PC-9 (cell line): Measurements from ENCODE around the gene FUBP3. TPM values are rescaled to one million over a fixed set of nuclear protein-coding genes. Genes with fewer than 3 reads are reported as not detected.

Experiments
- BruUV-seq: library from RNA; stranded (reverse); fragments of 400-500 nt; replicated peaks from 2 replicates; lab custom pipeline; 2021; lab: Mats Ljungman, UMichigan
- CTCF ChIA-PET: fragments of 300-600 bp; sonication (Branson Sonifier 250); formaldehyde crosslinking; loops from one replicate; lab custom pipeline; 2022; ENCODE audit warnings: antibody characterized with exemption; lab: Charles Lee
- POLR2A ChIA-PET: fragments of 300-600 bp; sonication (Branson Sonifier 250); formaldehyde crosslinking; loops from one replicate; lab custom pipeline; 2022; ENCODE audit warnings: antibody characterized with exemption; ENCODE audit not compliant: unreplicated experiment; lab: Charles Lee
- DNase-seq, 2 experiments: peaks; one replicate each; pipeline versions ENCODE4 v3.0.0 to v3.0.0-alpha.2; 2015 to 2022; ENCODE audit warnings: mixed read lengths in 1 of 2
- H2AFZ ChIP-seq: fragments of 200-600 bp; sonication (generic); 2 replicates; pipeline ENCODE4 v1.8.1; 2017; ENCODE audit warnings: antibody characterized with exemption
- H3F3A ChIP-seq: fragments of 200-600 bp; sonication (generic); 2 replicates; pipeline ENCODE4 v1.8.1; 2017; ENCODE audit warnings: antibody characterized with exemption, mild to moderate bottlenecking, low read depth; ENCODE audit not compliant: insufficient read depth
- H3K27ac ChIP-seq: fragments of 200-600 bp; sonication (generic); 2 replicates; pipeline ENCODE4 v1.6.1; 2016; ENCODE audit warnings: mixed run types
- H3K27me3 ChIP-seq: fragments of 200-600 bp; sonication (generic); 2 replicates; pipeline ENCODE4 v1.6.1; 2016; ENCODE audit warnings: low read depth, mixed run types; ENCODE audit not compliant: insufficient read depth
- H3K36me3 ChIP-seq: fragments of 200-600 bp; sonication (generic); 2 replicates; pipeline ENCODE4 v1.6.1; 2016; ENCODE audit warnings: low read depth, mixed run types
- H3K4me1 ChIP-seq: fragments of 200-600 bp; sonication (generic); replicated peaks from 2 replicates; pipeline ENCODE4 v1.6.1; 2016; ENCODE audit warnings: mixed run types; ENCODE audit not compliant: insufficient read depth
- H3K4me2 ChIP-seq: fragments of 200-600 bp; sonication (generic); 2 replicates; pipeline ENCODE4 v1.6.1; 2017; ENCODE audit warnings: mixed run types
- H3K4me3 ChIP-seq: fragments of 200-600 bp; sonication (generic); 2 replicates; pipeline ENCODE4 v1.6.1; 2016; ENCODE audit warnings: mixed run types
- H3K79me2 ChIP-seq: fragments of 200-600 bp; sonication (generic); 2 replicates; pipeline ENCODE4 v1.6.1; 2017; ENCODE audit warnings: low read depth, mixed run types
- H3K9me2 ChIP-seq: fragments of 200-600 bp; sonication (generic); 2 replicates; pipeline ENCODE4 v1.8.1; 2017; ENCODE audit warnings: mild to moderate bottlenecking; ENCODE audit not compliant: insufficient read depth
- H3K9me3 ChIP-seq: fragments of 200-600 bp; sonication (generic); 2 replicates; pipeline ENCODE4 v1.8.1; 2016; ENCODE audit warnings: low read depth; ENCODE audit not compliant: insufficient read depth
- H4K20me1 ChIP-seq: fragments of 200-600 bp; sonication (generic); 2 replicates; pipeline ENCODE4 v1.8.1; 2017; ENCODE audit not compliant: insufficient read depth
- CTCF ChIP-seq: fragments of 200-600 bp; sonication (generic); conservative IDR thresholded peaks from 2 replicates; pipeline ENCODE4 v1.6.1; 2017; ENCODE audit warnings: mixed run types, antibody characterized with exemption, mild to moderate bottlenecking, moderate library complexity
- EZH2 ChIP-seq: fragments of 200-600 bp; sonication (generic); IDR thresholded peaks from 2 replicates; pipeline ENCODE4 v1.8.0; 2017; ENCODE audit warnings: antibody characterized with exemption, low read depth
- intact Hi-C: fragments of 100-400 bp; cut with micrococcal nuclease; formaldehyde crosslinking; loops from one replicate; pipeline ENCODE4 v1.10.0; 2022; ENCODE audit not compliant: unreplicated experiment
- total RNA-seq: library from RNA; stranded (reverse); gene quantifications from 2 replicates; pipeline ENCODE4 v1.2.3, GENCODE V29; 2021

Gene FUBP3
- total RNA-seq, 1 experiment from 2014 or later: 75.6 TPM

- Histone ChIP-seq H3K9me2 (no peaks in the 10 kb centered on the region), H4K20me1 (peaks cover 80% of the 10 kb centered on the region), H3K4me1 (no peaks in the 10 kb centered on the region), H3K36me3 (peaks cover 11% of the 10 kb centered on the region; the same call in 1 of the 2 replicates), H2AFZ (no peak overlapping the region), H3K9me3 (no peaks in the 10 kb centered on the region), H3K79me2 (peaks cover 84% of the 10 kb centered on the region), H3K4me2 (no peak overlapping the region), H3K27ac (no peak overlapping the region), H3F3A (no peaks in the 10 kb centered on the region), H3K27me3 (no peaks in the 10 kb centered on the region), H3K4me3 (no peak overlapping the region)
- ChIA-PET CTCF (no interaction called here), POLR2A (no interaction called here)
- no TSS peak for BruUV-seq
- TF ChIP-seq CTCF (no peak), EZH2 (no peak)
- intact Hi-C loops: no loop called here
- no peak for DNase-seq
Measured at GRCh38 chr9:130587921-130588320, 8.5 kb downstream of the FUBP3 start.

- CTCF ChIA-PET: no interaction called here
- POLR2A ChIA-PET: no interaction called here
- H2AFZ ChIP-seq: no peak overlapping the region
Measured at GRCh38 chr9:130588416-130588815, 9.0 kb downstream of the FUBP3 start.

GRCh38 chr9:130589754-130590153 is 10.4 kb downstream of the FUBP3 start:
- Histone ChIP-seq H3K4me2 (no peak overlapping the region), H3K9me2 (no peaks in the 10 kb centered on the region), H3K79me2 (peaks cover 66% of the 10 kb centered on the region), H4K20me1 (peaks cover 82% of the 10 kb centered on the region), H3K36me3 (0 out of 2 replicates have a peak, but pooled peaks cover 4% of the 10 kb centered on the region), H3K4me1 (no peaks in the 10 kb centered on the region), H3K9me3 (no peaks in the 10 kb centered on the region), H2AFZ (no peak overlapping the region), H3K4me3 (no peak overlapping the region), H3K27me3 (no peaks in the 10 kb centered on the region), H3F3A (no peaks in the 10 kb centered on the region), H3K27ac (no peak overlapping the region)
- ChIA-PET CTCF (interaction anchor here (0.7 kb wide), 1 partner anchor 157 kb away, joined by 5 read pairs; no protein-coding TSS in a partner anchor), POLR2A (no interaction called here)
- intact Hi-C loops: no loop called here
- TF ChIP-seq CTCF (no peak), EZH2 (no peak)
- DNase-seq: no peak
- no TSS peak for BruUV-seq

More at GRCh38 chr9:130588416-130588815, 9.0 kb downstream of the FUBP3 start:
- Histone ChIP-seq H3K4me3 (no peak overlapping the region), H4K20me1 (peaks cover 79% of the 10 kb centered on the region), H3K4me1 (no peaks in the 10 kb centered on the region), H3F3A (no peaks in the 10 kb centered on the region), H3K9me3 (no peaks in the 10 kb centered on the region), H3K79me2 (peaks cover 79% of the 10 kb centered on the region), H3K27ac (no peak overlapping the region), H3K27me3 (no peaks in the 10 kb centered on the region), H3K9me2 (no peaks in the 10 kb centered on the region), H3K36me3 (peaks cover 6% of the 10 kb centered on the region; the same call in 1 of the 2 replicates), H3K4me2 (no peak overlapping the region)
- TF ChIP-seq CTCF: no peak
- TF ChIP-seq EZH2: no peak
- DNase-seq: no peak
- no TSS peak for BruUV-seq
- intact Hi-C loops: no loop called here
